HL-60 (cell line): ENCODE measurements around the gene AIG1.
"Not testable (repeated sequence)": the region's sequence is repeated elsewhere in the genome, so short reads cannot be mapped to it uniquely, and the experiment has no call there.

Experiments
- DNase-seq, 2 experiments: peaks; one replicate each; pipeline ENCODE4 v3.0.0-alpha.2; 2010 to 2020; ENCODE audit warnings: low read depth in 1 of 2, low spot score in 1 of 2
- H3K27ac ChIP-seq: fragments of 250-450 bp; sonication (Bioruptor Pico); replicated peaks from 2 replicates; pipeline ENCODE4 v1.5.1; 2020; ENCODE audit warnings: mild to moderate bottlenecking, moderate library complexity
- H3K27me3 ChIP-seq: fragments of 250-450 bp; sonication (Bioruptor Pico); 2 replicates; pipeline ENCODE4 v1.5.1; 2021; ENCODE audit warnings: mild to moderate bottlenecking, moderate library complexity; ENCODE audit not compliant: insufficient read depth, poor library complexity, severe bottlenecking
- H3K4me3 ChIP-seq: replicated peaks from 2 replicates; pipeline ENCODE4 v1.5.1; 2011; ENCODE audit warnings: mild to moderate bottlenecking, control low read depth, low read length; ENCODE audit not compliant: insufficient read depth
- CTCF ChIP-seq: IDR thresholded peaks from one replicate; pipeline ENCODE4 v1.5.1; 2011; ENCODE audit warnings: low read length, control low read depth, inconsistent platforms; ENCODE audit not compliant: insufficient read depth
- GABPA ChIP-seq: IDR thresholded peaks from 2 replicates; pipeline ENCODE4 v1.6.1; 2012; ENCODE audit warnings: low read depth
- POLR2AphosphoS5 ChIP-seq: IDR thresholded peaks from 2 replicates; pipeline ENCODE4 v1.6.1; 2012; ENCODE audit warnings: low read depth
- SPI1 ChIP-seq: IDR thresholded peaks from 2 replicates; pipeline ENCODE4 v1.6.1; 2012; ENCODE audit warnings: low read depth, mild to moderate bottlenecking, borderline replicate concordance
- TF ChIP-seq, protein P1 (sequence below): IDR thresholded peaks from 2 replicates; pipeline ENCODE4 v1.6.1; 2012; ENCODE audit warnings: low read depth; ENCODE audit not compliant: insufficient replicate concordance

AIG1 gene

GRCh38 chr6:143018955-143019354 is 41.7 kb upstream of the AIG1 start:
- Histone ChIP-seq H3K4me3 (no peak overlapping the region), H3K27me3 (no peaks in the 10 kb centered on the region), H3K27ac (no peak overlapping the region)
- DNase-seq = no peak
- TF ChIP-seq GABPA (no peak), CTCF (no peak), SPI1 (no peak), POLR2AphosphoS5 (no peak)
- TF ChIP-seq, protein P1, sequence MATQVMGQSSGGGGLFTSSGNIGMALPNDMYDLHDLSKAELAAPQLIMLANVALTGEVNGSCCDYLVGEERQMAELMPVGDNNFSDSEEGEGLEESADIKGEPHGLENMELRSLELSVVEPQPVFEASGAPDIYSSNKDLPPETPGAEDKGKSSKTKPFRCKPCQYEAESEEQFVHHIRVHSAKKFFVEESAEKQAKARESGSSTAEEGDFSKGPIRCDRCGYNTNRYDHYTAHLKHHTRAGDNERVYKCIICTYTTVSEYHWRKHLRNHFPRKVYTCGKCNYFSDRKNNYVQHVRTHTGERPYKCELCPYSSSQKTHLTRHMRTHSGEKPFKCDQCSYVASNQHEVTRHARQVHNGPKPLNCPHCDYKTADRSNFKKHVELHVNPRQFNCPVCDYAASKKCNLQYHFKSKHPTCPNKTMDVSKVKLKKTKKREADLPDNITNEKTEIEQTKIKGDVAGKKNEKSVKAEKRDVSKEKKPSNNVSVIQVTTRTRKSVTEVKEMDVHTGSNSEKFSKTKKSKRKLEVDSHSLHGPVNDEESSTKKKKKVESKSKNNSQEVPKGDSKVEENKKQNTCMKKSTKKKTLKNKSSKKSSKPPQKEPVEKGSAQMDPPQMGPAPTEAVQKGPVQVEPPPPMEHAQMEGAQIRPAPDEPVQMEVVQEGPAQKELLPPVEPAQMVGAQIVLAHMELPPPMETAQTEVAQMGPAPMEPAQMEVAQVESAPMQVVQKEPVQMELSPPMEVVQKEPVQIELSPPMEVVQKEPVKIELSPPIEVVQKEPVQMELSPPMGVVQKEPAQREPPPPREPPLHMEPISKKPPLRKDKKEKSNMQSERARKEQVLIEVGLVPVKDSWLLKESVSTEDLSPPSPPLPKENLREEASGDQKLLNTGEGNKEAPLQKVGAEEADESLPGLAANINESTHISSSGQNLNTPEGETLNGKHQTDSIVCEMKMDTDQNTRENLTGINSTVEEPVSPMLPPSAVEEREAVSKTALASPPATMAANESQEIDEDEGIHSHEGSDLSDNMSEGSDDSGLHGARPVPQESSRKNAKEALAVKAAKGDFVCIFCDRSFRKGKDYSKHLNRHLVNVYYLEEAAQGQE = no peak

DNA sequence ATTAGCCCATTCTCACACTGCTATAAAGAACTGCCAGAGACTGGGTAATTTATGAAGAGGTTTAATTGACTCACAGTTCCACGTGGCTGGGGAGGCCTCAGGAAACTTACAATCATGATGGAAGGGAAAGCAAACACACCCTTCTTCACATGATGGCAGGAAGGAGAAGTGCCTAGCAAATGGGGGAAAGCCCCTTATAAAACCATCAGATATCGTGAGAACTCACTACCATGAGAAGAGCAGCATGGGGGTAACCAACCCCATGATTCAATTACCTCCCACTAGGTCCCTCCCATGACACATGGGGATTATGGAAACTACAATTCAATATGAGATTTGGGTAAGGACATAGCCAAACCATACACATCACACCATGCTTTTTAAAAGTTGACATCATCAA is 39.8 kb upstream of the AIG1 start:
- H3K27ac ChIP-seq, DNase-seq, H3K4me3 ChIP-seq, H3K27me3 ChIP-seq: not testable (repeated sequence)

DNA sequence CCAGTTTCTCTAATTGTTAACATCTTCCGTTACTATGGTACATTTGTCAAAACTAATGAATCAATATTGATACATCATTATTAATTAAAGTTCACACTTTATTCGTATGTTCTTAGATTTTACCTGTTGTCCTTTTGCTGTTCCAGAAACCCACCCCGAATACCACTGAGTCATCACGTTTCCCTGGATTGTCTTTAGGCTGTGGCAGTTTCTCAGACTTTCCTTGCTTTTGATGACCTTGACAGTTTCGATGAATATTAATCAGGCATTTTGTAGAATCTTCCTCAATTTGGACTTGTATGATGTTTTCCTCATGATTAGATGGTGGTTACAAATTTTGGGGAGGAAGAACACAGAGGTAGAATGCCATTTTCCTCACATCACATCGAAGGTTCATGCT is 39.1 kb upstream of the AIG1 start:
- DNase-seq = no peak
- TF ChIP-seq POLR2AphosphoS5 (no peak), CTCF (no peak)
- Histone ChIP-seq H3K27ac (no peak overlapping the region), H3K4me3 (no peak overlapping the region), H3K27me3 (no peaks in the 10 kb centered on the region)

DNA sequence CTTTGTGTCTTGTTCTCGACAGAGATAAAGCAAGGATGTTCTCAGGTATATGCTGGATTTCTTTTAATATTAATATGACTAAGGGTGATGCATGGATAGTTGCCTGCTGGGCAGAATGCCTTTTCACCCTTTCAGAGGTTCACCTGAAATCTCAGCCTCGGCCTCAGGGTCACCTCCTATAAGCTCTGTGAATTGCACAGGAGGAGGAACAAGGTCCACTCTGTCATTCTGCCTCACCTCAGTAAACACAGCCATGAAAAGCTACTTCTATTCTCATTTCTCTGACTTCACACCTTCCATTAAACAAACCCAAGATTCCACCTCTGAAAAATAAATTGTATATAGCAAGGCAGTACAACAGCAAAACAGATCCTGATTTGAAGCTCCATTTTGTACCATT is 38.1 kb upstream of the AIG1 start:
- no peak for TF ChIP-seq POLR2AphosphoS5
- no peak for TF ChIP-seq SPI1
- TF ChIP-seq GABPA = no peak
- TF ChIP-seq CTCF = no peak
- H3K27ac ChIP-seq = no peak overlapping the region
- no peak for DNase-seq
- no peaks in the 10 kb centered on the region for H3K27me3 ChIP-seq
- no peak overlapping the region for H3K4me3 ChIP-seq

DNA sequence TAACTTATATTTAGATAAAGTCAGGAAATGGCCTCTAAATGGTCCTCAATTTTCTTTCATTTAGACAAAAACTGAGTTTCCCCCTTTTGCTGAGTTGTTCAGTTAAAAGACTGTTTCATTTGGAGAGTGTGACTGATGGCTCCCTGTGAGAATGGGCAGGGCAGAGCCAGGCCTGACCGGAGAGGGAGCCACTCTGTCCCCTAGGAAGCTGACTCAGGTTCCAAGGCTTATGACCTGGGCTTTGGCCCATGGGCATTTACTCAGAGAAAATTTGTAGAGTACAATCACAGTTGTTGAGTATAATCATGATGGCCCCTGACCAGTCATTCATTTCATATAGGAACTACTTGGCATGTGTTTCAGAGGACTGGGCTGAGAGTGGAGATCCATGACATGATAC is 37.0 kb upstream of the AIG1 start:
- Histone ChIP-seq H3K4me3 (no peak overlapping the region), H3K27me3 (no peaks in the 10 kb centered on the region), H3K27ac (no peak overlapping the region)
- TF ChIP-seq CTCF = no peak
- TF ChIP-seq, protein P1 = no peak
- DNase-seq = no peak
